ENCODE results near the gene INPP5D.
"Not testable (repeated sequence)": the region's sequence is repeated elsewhere in the genome, so short reads cannot be mapped to it uniquely, and the experiment has no call there.

Gene INPP5D

DNA sequence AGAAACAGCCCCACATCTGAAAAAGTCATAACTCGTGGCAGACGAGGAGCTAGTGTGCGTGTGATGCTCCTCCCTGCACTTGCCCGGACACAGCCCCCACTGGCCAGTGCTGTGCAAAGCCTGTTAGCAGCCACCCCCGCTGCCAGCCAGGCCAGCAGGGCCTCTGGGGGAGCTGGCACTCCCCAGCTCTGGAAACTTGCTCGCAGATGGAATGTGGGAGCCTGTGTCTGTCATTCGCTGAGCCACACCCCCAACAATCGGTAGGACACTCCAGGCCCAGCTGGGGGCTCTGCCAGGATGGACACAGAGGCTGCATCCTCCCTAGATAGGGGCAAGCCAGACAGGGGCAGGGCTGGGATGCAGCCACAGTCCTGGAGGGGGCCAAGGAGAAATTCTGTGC, 128.9 kb downstream of the INPP5D start:
- no peak for DNase-seq

DNA sequence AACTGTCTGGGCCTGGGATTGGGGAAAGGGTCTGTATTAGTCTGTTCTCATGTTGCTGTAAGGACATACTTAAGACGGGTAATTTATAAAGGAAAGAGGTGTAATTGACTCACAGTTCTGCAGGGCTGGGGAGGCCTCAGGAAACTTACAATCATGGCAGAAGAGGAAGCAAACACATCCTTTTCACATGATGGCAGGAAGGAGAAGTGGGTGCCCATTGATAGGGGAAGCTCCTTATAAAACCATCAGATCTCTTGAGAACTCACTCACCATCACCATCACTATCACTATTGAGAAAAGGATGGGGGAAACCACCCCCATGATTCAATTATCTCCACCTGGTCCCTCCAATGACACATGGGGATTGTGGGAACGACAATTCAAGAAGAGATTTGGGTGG, 130.9 kb downstream of the INPP5D start:
- not testable (repeated sequence) for DNase-seq

DNA sequence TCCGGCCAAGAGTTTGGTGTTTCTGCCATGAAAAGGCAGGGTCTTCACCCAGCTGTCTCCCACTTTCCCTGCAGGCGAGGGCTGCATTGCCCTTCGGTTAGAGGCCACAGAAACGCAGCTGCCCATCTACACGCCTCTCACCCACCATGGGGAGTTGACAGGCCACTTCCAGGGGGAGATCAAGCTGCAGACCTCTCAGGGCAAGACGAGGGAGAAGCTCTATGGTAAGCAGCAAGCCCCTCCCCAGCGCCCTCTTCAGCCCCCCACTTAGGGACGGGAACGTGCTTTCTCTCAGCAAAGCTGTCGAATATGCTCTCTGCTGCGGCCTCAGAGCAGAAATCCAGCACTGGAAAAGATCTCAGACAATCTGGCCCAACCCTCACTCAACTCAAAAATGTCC, 133.6 kb downstream of the INPP5D start:
- DNase-seq: no peak

DNA sequence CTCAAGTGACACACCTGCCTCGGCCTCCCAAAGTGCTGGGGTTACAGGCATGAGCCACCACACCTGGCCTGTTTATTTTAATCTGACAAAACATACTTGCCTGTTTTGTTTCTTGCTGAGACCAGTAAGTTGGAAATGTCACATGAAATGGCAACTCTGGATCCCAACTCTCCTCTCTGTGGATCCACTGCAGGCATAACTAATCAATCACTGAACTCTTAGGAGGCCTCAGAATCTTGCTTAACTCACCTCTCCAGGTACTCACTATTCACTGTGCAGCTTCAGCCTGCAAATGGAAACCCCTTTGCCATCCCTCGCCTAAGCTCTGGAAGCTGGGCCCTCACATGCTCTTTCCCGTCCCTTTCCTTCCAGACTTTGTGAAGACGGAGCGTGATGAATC, 134.9 kb downstream of the INPP5D start:
- no peak for DNase-seq

DNA sequence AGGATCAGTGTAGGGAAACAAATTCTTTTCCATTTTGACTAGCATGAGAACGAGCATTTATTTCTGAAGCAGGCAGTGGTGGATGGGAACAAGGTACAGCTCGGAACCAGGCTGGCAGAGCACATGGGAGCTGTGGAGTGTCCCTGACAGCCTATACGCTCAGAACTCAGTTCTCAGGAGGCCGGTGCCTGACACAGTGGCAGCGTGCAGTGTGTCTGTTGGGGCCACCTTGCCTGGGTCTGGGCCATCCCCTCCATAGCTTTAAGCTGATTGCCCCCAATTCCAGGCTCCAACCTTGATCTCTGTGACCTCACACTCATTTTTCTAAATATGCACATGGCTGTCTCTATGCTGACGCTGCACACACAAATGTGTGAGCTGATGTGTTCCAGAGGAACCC, 136.9 kb downstream of the INPP5D start:
- no peak for DNase-seq

DNA sequence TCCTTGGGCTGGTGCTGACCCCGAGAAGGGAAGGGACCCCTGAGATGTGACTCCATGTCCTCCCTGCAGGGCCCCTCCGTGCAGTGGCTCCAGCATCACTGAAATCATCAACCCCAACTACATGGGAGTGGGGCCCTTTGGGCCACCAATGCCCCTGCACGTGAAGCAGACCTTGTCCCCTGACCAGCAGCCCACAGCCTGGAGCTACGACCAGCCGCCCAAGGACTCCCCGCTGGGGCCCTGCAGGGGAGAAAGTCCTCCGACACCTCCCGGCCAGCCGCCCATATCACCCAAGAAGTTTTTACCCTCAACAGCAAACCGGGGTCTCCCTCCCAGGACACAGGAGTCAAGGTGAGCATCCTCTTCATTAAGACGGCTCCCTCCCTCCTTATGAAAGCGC, 137.9 kb downstream of the INPP5D start:
- no peak for DNase-seq

DNA sequence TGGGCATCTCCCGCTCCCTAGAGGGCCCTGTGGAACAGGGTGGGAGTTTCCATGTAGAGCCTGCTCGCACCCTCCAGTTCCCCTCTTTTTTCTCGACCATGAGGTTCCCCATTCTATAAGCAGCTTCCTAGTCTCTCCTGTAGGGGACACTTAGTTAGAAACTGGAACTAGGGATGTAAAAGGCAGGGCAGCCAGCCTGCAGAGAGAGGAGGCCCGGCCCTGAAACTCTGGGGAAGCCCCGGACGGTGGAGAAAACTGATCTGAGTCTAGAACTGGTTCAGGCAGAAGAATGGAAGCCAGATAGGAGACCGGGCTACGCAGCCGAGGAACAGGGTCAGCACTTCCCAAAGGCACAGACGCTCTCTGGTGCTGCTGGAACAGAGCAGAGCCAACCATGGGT, 139.7 kb downstream of the INPP5D start:
- DNase-seq: no peak

DNA sequence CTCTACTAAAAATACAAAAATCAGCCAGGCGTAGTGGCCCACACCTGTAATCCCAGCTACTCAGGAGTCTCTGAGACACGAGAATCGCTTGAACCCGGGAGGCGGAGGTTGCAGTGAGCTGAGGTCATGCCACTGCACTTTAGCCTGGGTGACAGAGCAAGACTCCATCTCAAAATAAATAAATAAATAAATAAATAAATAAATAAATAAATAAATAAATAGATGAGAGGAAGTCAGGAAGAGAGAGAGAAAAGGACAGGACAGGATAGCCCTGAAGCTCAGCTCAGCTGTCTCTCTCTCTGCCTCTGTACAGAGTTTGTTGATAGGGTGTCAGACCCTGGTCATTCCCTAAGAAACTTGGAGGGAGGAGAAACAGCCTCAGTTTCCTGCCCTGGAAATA, 140.6 kb downstream of the INPP5D start:
- DNase-seq: not testable (repeated sequence)

DNA sequence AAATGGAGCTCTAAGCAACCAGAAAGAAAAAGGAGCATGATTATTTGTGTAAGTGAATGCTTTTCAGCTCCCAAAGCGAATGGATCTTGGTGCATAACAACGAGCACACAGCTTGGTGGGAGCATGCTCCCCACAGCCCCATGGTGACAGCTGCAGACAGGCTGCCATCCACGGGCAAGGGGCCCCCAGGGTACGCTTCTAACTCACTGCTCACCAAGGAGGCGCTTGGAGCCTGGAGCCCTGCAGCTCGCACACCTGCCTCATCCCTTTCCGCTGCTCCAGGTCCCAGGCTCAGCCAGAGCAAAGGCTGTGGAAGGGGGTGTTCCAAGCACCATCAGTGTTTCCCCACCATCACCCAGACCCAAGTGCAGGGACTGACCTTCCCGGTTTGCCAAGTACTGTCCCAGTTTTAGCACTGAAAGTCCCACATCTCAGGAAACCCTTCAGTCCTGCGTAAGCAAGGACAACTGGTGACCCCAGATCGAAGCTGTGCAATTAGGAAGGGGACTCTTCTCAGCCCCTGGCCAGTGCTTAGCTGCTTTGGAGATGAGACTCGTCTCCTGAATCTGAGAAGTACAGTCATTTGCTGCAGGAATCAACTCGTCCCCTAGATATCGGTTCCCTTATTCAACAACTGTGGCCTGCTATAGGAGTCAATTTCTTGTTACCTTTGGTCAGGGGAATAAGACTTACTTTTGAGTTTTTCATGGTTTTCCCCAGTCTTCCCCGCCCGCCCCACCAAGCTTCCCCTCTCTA, 141.3 kb downstream of the INPP5D start:
- DNase-seq: no peak

DNA sequence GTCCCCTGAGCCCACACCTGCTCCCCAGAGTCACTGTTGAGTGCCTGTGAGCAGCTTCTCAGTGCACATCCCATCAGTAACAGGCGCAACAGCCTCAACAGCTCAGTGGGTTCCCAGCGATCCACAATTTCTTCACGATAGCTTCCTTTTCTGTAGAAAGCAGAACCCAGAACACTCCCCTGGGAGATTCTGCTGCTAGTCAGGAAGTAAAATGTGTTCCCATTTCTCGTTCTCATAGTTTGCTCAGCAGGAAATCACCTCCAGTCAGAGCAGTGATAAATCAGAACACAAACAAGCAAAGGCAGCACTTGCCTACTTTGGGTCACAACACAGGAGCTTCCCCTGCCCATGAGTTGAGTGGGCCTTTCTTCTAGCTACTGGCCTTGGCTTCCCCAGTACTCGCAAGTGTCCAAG, 142.4 kb downstream of the INPP5D start:
- DNase-seq: no peak

DNA sequence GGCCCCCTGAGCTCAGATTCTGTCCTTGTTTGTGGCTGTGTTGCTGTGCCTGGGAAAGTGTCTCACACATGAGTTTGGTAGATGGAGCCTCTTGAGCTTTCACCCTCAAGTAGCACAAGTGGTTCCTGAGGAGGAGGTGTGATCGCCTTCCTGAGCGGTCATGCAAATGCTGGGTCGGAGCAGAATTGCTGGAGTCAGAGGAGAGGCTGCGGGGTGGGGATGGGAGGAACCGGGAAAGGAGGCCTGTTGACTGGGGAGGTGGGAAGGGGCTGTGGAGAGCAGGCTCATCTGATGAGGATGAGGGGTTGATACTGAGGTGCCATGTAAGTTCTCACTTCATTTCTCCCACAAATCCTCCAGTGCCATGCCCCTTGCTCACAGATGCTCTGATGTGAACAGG, 142.9 kb downstream of the INPP5D start:
- DNase-seq: no peak

DNA sequence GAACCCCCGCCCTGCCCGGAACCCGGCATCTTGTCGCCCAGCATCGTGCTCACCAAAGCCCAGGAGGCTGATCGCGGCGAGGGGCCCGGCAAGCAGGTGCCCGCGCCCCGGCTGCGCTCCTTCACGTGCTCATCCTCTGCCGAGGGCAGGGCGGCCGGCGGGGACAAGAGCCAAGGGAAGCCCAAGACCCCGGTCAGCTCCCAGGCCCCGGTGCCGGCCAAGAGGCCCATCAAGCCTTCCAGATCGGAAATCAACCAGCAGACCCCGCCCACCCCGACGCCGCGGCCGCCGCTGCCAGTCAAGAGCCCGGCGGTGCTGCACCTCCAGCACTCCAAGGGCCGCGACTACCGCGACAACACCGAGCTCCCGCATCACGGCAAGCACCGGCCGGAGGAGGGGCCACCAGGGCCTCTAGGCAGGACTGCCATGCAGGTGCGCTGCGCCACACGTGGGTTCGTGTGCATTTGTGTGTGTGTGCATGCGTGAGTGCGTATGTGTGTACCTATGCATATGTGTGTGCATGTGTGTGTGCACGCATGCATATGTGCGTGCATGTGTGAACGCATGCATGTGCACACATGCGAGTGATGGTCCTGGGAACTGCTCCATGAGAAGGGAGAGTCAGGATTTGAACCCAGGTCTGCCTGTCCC, 144.3 kb downstream of the INPP5D start:
- DNase-seq: no peak

DNA sequence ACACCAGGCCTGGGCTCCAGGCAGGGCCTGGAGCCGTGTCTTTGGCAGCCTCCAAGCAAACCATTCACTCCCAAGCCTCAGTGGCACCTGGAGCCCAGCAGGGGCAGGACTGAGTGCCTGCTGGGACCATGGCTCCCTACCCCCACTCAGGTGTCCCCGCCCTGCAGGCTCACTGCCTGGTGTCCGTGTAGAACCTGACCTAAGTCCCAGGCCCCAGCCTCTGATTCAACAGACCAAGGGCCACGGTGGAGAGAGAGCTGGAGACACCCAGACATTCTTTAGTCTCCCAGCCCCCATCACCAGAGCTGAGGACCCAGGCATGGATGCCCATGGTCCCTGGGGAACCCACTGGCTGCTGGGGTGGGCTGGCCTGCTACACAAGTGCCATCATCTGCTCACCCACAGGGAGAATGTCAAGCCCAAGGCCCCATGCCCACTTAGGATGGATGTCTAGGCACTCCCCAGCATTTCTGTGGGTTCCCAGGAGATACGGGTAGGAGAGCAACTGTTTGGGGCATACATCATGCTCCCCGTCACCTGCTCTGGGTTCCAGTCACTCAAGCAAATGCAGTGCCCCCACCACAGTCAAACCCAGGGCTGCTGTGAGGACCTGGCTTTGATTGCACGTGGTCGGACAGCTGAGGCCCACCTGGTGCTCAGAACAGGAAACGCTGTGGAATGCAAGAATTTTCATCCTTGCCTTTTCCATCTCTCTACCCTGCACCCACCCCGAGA, 148.4 kb downstream of the INPP5D start:
- no peak for DNase-seq

DNA sequence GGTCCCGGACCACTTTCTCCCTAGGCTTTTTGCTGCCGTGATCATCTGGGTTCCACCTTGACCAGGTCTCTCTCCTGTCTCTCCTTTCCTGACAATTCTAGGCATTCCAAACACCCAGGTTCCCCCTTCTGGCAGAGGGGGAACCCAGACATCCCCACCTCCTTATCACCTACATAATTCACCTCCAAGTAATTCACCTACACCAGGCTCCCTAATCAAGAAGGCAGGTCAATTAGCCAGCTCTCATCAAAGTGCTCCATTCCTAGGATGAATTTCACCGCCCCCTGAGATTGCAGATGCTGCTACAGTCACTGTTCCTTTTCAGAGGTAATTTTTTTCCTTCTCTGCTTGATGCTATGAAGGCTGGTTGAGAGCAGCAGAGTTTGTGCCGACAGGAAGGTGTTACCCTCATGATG, 149.0 kb downstream of the INPP5D start:
- no peak for DNase-seq

DNA sequence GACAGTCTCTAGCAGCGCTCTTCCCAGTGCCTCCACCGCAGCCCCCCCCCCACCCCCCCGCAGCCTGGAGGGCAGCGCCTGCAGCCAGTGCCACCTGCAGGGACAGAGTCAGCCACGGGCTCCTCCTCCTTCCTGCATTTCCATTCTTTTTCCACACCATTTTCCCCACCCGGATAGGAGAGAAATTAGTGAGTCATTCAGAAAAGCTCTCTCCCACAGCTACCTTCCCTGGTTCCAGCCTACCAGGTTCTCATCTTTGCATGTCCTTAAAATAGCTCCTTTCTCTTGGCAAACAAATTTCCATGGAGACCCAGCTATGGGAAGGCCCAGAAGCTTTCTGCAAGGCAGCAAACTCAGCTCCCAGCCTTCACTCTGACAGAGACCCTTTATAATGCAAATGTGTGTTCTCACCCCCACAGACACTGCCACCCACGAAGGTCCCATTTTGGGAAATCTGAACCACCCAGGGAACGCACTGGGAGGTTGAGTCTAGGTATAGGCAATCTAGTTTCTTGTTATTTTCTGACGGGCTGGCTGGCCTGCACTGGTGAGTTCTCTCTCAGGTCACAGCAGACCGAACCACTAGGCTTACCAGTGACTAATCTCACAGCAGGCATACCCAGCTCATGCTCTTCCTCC, 149.5 kb downstream of the INPP5D start:
- no peak for DNase-seq

DNA sequence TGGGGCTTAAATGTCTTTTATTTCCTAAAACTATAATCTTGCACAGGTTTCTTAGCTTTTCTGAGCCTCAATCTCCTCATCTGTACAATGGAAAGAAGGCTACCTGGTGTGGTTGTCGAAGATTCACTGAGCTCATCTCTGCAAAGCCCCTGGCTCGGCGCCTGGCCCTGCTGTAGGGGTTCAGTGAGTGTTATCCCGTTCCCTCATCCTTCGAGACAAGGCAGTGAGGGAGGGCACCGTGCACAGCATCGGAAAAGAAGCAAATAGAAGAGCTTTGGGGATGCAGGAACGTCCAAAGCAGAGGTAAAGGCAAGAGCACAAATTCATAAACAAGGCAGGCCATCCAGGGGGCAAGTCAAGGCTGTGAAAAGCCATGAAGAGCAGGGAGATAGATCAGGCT, 150.1 kb downstream of the INPP5D start:
- DNase-seq: no peak

DNA sequence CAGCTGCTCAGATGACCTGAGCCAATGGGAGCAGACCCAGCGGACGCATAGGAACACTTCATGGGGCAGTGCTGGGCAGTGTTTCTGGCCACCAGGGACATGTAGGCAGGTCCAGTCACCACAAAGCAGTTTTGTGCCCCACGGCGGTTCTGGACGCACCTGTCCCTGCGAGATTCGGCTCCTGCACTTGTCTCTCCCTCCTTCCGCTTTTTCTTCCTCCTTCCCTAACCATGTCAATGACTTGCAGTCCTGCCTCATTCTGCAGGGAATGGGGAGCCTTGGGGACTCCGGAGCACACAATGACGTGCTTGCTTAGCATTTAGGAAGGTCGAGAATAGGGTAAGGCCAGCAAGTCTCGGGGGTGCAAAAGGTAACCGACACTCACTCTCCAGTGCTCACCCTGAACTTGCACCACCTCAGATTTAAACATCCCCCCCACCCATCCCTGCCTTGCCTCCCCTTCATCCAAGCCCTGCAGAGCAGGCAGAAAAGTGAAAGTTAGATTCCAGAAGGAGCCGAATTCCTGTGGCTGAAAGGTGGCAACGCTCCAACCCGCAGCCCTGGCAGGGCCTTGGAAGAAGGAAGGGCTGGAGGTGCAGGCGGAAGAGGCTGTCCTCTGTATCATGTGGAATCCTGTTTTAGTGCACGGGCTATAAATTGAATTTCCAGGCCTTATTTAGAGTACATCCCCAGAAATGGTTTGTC, 150.9 kb downstream of the INPP5D start:
- DNase-seq: no peak

DNA sequence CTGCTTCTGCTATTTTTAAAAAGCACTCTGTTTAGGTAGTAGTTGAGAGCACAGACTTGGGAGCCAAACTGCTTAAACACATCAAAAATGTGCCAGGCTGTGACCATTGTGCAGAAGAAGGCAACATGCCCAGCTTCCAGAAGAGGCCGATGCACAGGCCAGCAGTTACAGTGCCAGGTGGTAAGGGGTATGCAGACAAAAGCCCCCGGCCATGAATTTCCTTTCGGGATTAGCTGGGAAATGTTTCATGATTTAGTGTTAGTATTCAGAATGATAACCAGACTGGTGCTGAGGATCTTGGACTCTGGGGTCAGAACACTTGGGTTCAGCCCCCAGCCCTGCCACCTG, 151.4 kb downstream of the INPP5D start:
- no peak for DNase-seq

DNA sequence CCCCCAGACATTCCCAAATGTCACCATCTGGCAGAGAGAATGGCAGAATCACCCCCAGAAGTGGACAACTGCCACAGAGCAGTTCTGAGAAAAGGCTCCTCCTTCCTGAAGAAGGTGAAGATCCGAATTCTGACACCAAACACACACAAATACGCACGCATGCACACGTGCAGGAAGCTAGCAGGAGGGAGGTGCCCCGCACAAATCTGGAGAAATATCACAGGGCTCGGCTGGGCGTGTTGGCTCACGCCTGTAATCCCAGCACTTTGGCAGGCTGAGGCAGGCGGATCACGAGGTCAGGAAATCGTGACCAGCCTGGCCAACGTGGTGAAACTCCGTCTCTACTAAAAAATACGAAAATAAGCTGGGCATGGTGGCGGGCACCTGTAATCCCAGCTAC, 152.9 kb downstream of the INPP5D start:
- DNase-seq: no peak

DNA sequence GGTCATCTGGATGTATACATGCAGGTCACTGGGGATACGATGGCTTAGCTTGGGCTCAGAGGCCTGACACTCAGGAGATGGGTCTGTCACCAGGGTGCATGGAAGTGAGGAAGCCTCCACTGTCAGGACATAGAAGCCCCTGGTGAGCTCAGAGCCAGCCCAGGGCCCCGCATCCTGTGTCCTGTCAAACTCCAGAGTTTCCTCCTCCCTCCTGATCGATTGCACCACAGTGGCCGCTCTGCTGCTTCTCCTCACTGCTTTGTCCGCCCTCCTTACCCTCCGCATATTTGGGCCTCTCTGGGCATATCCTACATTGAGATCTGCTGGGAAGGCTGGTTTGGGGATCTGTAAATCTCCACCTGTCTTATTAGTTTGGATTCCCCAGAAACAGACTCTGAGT, 153.8 kb downstream of the INPP5D start:
- DNase-seq: no peak

DNA sequence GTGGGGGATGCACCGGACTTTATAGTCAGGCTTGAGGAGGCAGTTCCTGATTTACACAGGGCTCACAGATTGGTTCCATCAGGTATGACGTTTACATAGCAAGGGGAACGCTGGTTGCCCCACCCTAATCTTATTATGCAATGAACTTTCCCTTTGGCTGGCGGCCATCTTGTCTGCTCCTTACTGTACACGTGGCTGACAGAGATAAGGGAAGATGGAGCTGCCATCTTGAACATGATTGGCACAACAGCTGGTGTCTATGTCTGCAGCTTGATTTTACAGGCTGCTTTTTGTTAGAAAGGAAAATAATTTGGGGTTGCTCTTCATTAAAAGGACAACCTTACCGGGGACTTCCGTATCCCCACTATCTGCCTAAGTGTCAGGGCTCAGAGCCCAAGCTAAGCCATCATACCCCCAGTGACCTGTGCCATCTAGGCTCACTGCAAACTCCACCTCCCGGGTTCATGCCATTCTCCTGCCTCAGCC, 157.8 kb downstream of the INPP5D start:
- DNase-seq: no peak

DNA sequence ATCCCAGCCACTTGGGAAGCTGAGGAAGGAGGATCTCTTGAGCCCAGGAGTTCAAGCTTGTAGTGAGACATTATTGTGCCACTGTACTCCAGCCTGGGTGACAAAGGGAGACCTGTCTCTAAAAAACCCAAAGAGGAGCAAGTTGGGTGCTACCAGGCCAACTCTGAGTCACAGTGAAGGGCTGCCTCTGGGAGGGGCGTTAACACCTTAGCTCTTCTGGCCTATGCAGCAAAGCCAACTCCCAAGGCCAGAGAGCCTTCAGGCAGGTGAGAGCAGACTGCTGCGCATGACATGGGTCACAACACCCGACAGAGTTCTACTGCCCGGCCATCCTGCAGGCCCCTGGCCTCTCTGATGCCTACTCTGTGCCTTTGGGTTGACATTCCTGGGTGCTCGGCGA, 158.7 kb downstream of the INPP5D start:
- no peak for DNase-seq

DNA sequence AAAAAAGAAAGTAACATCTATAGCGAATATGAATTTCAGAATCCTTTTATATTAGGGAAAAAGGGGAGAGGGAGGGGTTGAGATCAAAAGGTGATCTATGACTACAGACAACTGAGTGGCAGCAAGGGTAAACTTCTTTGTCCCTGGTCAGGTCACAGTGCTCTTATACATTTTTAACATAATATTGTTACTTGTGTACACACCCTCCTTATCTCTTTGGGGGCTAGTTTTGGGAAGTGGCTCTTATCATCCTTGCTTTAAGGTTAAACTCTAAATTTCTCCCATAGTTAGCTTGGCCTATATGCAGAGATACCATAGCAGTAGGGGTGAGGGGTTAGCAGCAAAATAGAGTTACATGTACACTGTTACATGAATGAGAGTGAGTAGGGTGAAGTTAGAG, 159.7 kb downstream of the INPP5D start:
- DNase-seq: no peak
